Ovary (tissue), 3 donors: ENCODE measurements around the gene WHRN.

Experiments
- CTCF ChIP-seq, 3 donors: fragments of 450-650 bp in 2 of 3; fragments of 200-600 bp in 1 of 3; IDR thresholded peaks; one replicate each; pipeline versions ENCODE4 v1.5.1 to v1.8.0; 2016 to 2022; ENCODE audit warnings: antibody characterized with exemption in 3 of 3, mild to moderate bottlenecking in 1 of 3
- EP300 ChIP-seq: sonication (generic); formaldehyde crosslinking; IDR thresholded peaks from one replicate; pipeline ENCODE4 v1.6.1; 2017; ENCODE audit warnings: antibody characterized with exemption
- POLR2A ChIP-seq: fragments of 450-650 bp; IDR thresholded peaks from one replicate; pipeline ENCODE4 v1.6.1; 2017; ENCODE audit warnings: antibody characterized with exemption, mild to moderate bottlenecking, moderate library complexity
- donor health status: DM: no; HTN: no; CAD: no.

DNA sequence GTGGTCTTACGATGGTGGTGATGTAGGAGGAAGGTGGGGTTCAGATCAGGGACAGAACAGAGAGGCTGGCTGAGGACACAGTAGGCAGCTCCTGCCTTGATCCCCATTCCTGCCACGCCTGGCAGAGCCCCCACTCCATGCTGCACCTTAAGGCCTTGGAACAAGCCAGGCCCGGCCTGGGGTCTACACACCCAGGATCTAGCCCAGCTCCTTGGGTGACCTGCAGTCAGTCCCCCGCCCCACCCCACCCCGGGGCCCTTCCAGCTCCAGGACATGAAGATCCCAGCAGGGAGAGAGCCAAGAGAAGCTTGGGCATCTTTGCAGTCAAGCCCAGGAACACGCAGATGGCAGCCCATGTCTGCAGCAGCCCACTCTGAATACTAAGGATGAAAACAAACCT lies 34.7 kb downstream of the WHRN start:
- no peak for TF ChIP-seq POLR2A
- TF ChIP-seq CTCF (IDR thresholded peaks at IDR 0.05) = no peak
- TF ChIP-seq EP300 = no peak
